ENCODE data around the gene MID1IP1.

DNA sequence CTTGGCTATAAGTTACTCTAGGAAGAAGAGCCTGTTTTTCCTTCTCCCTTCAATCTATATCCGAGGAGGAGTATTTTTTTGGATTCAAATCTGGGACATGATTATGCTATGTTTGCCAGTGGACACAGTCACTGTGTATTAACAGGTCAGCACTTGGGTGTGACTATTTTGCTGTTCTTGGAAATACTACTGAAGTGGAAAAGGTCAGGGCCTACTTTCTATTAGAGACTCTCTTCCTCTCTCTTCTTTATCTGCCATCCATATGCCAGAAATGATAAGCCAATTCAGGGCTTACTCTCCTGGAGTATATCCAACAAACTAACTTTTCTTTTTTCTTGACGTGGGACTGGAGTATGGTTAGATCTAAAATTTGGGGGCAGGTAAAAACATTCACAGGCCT is 40.5 kb downstream of the MID1IP1 start:
- TF ChIP-seq POLR2A (IDR thresholded peaks at IDR 0.05): no peak
- TF ChIP-seq, protein P1, sequence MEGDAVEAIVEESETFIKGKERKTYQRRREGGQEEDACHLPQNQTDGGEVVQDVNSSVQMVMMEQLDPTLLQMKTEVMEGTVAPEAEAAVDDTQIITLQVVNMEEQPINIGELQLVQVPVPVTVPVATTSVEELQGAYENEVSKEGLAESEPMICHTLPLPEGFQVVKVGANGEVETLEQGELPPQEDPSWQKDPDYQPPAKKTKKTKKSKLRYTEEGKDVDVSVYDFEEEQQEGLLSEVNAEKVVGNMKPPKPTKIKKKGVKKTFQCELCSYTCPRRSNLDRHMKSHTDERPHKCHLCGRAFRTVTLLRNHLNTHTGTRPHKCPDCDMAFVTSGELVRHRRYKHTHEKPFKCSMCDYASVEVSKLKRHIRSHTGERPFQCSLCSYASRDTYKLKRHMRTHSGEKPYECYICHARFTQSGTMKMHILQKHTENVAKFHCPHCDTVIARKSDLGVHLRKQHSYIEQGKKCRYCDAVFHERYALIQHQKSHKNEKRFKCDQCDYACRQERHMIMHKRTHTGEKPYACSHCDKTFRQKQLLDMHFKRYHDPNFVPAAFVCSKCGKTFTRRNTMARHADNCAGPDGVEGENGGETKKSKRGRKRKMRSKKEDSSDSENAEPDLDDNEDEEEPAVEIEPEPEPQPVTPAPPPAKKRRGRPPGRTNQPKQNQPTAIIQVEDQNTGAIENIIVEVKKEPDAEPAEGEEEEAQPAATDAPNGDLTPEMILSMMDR (IDR thresholded peaks at IDR 0.05): no peak
- TF ChIP-seq EP300 (IDR thresholded peaks at IDR 0.05): no peak

All from ovary (tissue), 3 donors.